Liver (tissue), 3 donors: ENCODE data around the gene ZFYVE28.

Source experiments
- CTCF ChIP-seq: fragments of 150-350 bp; IDR thresholded peaks from 2 replicates; pipeline ENCODE4 v1.5.1; 2017; ENCODE audit warnings: improper control_type of control experiment, low read depth, low read length; ENCODE audit not compliant: missing input control
- EGR1 ChIP-seq, 2 donors: IDR thresholded peaks; 2 replicates each; pipeline ENCODE4 v1.6.1; 2016 to 2018; ENCODE audit warnings: antibody characterized with exemption in 2 of 2, low read depth in 2 of 2
- HNF4A ChIP-seq, 2 donors: conservative IDR thresholded peaks; 2 replicates each; pipeline ENCODE4 v1.6.1; 2016; ENCODE audit warnings: antibody characterized with exemption in 2 of 2, mild to moderate bottlenecking in 2 of 2
- MAX ChIP-seq: IDR thresholded peaks from 2 replicates; pipeline ENCODE4 v1.6.1; 2016; ENCODE audit warnings: antibody characterized with exemption
- RAD21 ChIP-seq, 2 donors: IDR thresholded peaks; 2 replicates each; pipeline ENCODE4 v1.6.1; 2016; ENCODE audit warnings: antibody characterized with exemption in 2 of 2, mild to moderate bottlenecking in 2 of 2
- REST ChIP-seq: IDR thresholded peaks from 2 replicates; pipeline ENCODE4 v1.6.1; 2016; ENCODE audit warnings: antibody characterized with exemption, mild to moderate bottlenecking
- YY1 ChIP-seq: IDR thresholded peaks from 2 replicates; pipeline ENCODE4 v1.6.1; 2016; ENCODE audit warnings: antibody characterized with exemption, mild to moderate bottlenecking
- donor health status: healthy.
- donor health status: healthy.

GRCh38 chr4:2261110-2261852 lies 157.2 kb downstream of the ZFYVE28 start:
- TF ChIP-seq REST (no peak), CTCF (no peak), MAX (no peak), RAD21 (IDR thresholded peaks at IDR 0.05) (no peak), YY1 (no peak), HNF4A (conservative IDR thresholded peaks at IDR 0.05) (no peak), EGR1 (IDR thresholded peaks at IDR 0.05; ENCODE audit: low read depth in 2 of 2) (no peak)
